HG03571 (cell line): ENCODE results near the gene TFF1.
A peak's percentile ranks its signal among the peaks of the same experiment; 100 is the strongest.

Source experiments
- ATAC-seq: cut with Tn5 transposase; IDR thresholded peaks from one replicate; pipeline ENCODE4 v1.9.1; 2021; ENCODE audit not compliant: unreplicated experiment

TFF1 gene

DNA sequence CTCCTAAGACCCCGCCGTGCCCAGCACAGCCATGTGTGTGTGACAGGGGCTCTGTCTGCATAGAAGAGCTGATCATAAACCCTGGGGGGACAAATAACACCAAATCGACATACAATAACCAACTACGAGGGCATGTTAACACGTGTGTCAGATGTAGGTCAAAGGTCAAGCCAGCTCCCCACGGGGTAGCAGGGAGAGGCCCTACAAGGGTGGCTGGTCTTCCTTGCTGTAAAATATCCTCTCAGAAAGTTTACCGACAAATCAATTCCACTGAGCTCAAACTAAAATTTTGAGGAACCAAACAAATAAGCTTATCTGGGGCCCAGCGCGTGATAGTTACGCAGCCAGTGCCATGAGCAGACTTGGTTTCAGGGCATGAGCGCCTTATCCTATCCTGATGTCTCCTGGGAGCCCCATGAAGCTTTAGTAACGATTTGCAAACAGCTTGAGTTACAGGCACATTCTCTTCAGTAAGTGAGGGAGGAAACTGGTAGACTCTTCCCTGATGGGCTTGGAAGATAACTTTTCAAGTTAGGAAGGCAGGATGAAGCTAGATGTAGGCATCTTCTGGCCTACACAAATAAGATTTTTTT, 32.2 kb upstream of the TFF1 start:
- ATAC-seq: no peak

DNA sequence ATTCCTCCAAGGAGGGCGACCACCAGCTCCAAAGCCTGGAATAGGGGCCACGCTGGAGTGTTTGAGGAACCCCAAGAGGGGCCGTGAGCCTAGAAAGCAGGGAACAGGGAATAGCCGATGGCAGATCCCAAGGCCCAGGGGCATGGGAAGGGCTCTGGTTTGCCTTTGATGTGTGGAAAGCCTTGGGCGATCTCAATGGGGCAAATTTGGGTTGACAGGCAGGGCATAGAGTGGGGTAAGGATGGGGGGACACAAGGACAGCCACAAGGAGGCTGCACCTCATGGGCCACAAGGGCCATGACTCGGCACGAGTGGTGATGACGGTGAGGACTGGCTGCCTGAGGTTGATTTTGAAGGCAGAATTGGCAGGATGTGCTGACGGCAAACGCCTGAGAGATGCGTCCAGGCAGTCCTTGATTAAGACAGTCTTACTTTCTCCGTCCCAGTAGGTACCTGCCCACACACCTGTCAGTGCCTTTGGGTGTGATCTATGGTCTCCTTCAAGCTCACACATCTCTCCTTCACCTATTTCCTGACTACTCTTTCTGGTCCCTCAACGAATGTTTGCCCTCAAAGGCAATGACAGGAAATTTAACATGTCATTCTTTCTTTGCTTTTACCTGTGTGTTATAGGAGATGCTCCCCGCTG, 31.5 kb upstream of the TFF1 start:
- ATAC-seq: no peak

DNA sequence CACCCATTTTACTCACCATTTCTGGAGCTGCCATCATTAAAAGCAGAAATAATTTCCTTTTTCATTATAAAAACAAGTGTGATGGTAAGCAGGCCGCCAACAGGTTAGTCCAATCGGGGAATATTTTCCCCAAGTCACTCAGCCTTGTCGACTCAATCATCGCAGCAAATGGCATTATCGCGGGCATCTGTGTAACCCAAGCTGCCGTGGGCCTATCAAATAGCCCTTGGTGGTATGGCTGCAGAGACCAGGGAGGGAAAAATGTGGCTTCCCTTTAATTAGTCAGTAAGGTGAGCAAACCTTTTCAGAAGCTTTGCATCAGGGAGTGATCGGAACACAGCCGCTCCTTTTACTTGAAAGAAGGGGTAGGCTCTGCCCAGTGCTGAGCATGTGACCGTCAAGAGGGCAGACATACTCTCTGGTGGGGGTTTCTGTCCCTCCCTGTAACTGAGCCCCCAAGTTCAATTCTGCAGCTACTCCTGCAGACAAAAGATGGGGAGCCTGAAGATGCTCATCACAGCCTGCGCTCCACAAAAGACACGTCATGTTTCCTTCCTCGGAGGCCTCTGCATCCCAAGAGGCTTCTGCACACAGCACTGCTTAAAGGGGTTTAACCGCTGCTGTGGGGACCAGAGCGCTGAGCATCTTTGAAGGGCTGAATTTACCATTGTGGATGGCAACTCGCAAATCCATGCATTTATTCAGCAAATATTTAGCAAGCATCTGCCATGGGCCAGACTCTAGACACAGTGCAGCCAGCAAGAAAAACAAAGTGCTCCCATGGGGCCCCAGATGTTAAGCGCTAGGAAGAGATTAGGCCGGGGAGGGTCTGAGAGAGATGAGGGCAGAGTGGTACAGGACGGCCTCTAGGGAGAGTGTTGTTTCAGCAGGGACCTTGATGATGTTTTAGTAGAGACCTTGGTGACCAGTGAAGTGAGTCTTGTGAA, 30.7 kb upstream of the TFF1 start:
- no peak for ATAC-seq

GRCh38 chr21:42395905-42396651, 29.7 kb upstream of the TFF1 start, which contains the start of gene TMPRSS3:
TMPRSS3 (minus strand) TSS chr21:42396052; CDS start chr21:42395417, 635 bp downstream.
- ATAC-seq: no peak

- ATAC-seq: no peak
Observed at GRCh38 chr21:42395302-42395701, 29.0 kb upstream of the TFF1 start.

DNA sequence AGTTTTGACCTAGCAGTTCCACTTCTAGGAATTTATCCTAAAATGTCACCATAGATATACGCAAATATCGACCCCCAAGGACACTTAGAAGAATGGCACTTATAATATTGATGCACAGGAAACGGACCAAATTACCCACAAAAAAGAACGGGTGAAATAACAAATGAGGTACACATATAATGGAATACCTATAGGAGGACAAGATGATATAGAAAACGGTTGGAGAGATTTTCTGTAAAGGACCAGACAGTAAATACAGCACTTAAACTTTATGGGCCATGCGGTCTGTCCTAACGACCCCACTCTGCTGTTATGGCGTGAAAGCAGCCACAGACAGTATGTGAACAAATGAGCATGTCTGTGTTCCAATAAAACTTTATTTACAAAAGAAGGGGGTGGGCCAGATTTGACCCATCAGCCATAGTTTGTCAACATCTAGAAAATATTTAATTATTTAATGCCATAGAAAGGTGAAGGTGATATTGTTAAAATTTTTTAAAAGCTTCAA, 27.2 kb upstream of the TFF1 start:
- no peak for ATAC-seq

- peak; percentile 83 for ATAC-seq
Observed at GRCh38 chr21:42392731-42393442, 26.6 kb upstream of the TFF1 start.

DNA sequence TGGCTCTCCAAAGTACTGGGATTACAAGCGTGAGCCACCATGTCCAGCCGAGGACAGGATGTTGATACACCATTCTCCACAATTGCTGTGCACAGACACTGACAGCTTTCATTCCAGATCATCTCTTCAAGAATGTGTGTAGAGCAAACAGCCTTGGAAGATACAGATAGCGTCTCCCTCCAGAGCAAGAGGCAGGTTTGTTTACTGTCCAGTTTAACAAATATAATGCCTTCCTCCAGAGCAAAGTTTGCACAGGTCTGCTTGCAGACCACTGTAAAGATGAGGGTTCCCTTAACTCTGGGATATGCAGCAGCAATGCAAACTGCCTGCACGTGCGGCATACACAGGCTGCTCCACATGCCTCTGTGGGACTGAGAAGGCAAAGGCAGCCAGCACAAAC, 25.0 kb upstream of the TFF1 start:
- ATAC-seq: no peak

- no peak for ATAC-seq
Observed at GRCh38 chr21:42390696-42391095, 24.4 kb upstream of the TFF1 start.

GRCh38 chr21:42390193-42390592, 23.9 kb upstream of the TFF1 start:
- no peak for ATAC-seq

DNA sequence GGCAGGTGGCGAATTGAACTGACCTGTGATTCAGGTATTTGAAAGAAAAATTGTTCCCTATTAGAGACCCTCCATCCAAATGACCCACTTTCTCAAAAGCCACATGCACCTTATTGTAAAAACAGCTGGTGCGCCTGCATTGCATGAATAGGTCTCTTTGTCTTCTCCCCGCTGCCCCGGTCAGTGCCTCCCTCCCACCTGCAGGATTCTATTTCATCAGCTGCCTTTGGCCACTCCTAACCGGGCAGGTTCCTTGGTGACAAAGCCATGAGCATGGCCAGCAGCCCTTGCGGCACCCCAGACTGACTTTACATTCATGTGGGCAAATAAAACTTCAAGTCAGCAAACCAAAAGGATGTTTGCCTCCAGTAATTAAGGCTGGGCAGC, 23.1 kb upstream of the TFF1 start:
- ATAC-seq: no peak

- ATAC-seq: no peak
Observed at GRCh38 chr21:42388740-42389448, 22.6 kb upstream of the TFF1 start.

GRCh38 chr21:42387843-42388340, 21.6 kb upstream of the TFF1 start:
- ATAC-seq: no peak

DNA sequence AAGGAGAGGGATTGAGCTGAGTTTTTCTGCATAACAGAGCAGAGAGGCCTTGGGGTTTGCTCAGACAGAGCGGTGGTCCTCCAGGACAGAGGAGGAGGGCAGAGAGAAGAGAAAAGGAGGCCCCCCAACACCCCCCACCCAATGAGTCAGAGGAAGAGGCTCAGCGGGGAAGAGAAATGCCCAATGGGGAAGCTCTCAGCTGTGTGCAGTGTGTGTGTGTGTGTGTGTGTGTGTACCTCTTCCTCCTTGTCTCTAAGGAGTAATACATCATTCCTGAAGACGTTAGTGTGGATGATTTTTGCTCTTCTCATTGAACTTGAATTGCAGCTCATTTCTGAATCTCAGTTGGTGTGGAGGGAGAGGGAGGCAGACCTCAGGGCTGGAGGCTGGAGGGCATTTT, 20.8 kb upstream of the TFF1 start:
- ATAC-seq: no peak

DNA sequence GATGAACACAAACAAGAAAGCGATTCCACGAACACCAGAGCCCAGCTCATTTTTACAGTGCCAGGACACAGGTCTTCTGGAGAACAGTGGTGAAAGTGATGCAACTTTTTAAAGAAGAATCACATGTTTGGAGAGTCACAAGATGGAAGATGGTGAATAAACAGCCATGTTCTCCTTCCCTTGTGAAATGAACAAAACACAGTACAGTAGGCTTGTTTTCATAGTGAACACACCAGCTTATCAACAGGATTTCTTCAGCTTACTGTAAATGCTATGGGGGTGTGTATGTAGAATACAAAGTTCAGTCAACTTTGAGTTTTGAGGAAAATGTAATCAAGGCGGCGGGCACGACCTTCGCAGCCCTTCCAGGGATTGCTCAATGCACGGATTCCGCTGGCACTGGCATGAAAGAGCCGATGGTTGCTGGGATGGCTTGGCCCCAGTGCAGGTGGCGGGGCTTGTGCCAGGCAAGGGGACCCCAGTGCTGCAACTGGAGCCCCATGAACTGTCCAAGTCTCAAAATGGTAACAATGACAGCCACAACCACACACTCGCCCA, 19.8 kb upstream of the TFF1 start:
- ATAC-seq: no peak

GRCh38 chr21:42385619-42386018, 19.3 kb upstream of the TFF1 start:
- no peak for ATAC-seq

- no peak for ATAC-seq
Observed at GRCh38 chr21:42384989-42385388, 18.7 kb upstream of the TFF1 start.

DNA sequence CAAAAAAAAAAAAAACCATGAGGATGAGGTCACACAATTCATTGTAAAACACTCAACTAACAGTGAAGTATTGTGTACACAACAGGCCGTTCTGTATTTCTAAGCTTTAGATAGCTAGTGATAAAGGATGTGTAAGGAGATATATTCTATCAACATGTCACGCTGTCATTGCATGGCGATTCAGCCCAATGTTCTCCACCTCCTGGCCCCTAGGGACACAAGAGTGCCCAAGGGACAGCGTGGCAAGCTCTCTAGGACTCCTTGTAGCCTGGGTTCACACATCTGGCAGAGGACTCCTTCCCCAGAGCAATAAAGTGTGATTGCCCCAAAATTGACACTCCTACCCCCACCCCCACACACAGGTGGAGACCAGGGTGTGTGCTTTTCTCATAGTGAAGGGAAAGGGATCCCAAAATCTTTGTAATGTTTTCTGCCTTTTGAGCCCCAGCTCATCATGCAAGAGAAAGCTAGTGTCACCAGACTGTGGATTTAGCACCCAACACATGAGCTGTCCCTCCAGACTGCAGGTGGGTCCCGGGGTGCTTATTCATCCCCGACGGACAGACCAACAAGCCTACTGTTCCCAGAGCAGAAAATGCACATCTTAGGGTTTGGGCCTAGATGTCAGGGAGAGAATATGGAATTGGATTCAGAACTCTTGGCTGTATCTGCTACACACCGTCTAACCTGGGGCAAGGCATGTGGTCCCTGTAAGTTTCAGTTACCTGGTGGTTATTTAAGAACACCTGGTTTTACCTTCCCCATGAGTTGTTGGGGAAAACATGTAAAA, 18.0 kb upstream of the TFF1 start:
- no peak for ATAC-seq
